GM12878 (cell line): ENCODE data around the gene SPATA1. TPM values are rescaled to one million over a fixed set of nuclear protein-coding genes. Genes with fewer than 3 reads are reported as not detected.
A peak's percentile ranks its signal among the peaks of the same experiment; 100 is the strongest.

Experiments used
- ATAC-seq: fragments of 200-7000 bp; cut with Tn5 transposase; 3 replicates; pipeline ENCODE4 v1.9.1; 2020; ENCODE audit warnings: mild to moderate bottlenecking, moderate library complexity
- BruUV-seq: library from RNA; stranded (reverse); fragments of 400-500 nt; replicated peaks from 2 replicates; lab custom pipeline; 2021; lab: Mats Ljungman, UMichigan
- CTCF ChIA-PET: fragments of 300-600 bp; sonication (Branson Sonifier 250); formaldehyde crosslinking; extraction: SDS; loops from one replicate; lab custom pipeline; 2021; ENCODE audit warnings: inconsistent platforms; lab: Yijun Ruan, JAX
- POLR2A ChIA-PET: fragments of 350-600 bp; formaldehyde crosslinking; extraction: SDS; loops from one replicate; lab custom pipeline; 2021; ENCODE audit warnings: inconsistent platforms; lab: Charles Lee
- RAD21 ChIA-PET: fragments of 300-600 bp; sonication (Branson Sonifier 250); formaldehyde crosslinking; loops from one replicate; lab custom pipeline; 2023; ENCODE audit warnings: antibody characterized with exemption; ENCODE audit not compliant: unreplicated experiment; lab: Charles Lee
- SMC1A ChIA-PET: fragments of 300-600 bp; sonication (Branson Sonifier 250); formaldehyde crosslinking; loops from one replicate; lab custom pipeline; 2023; ENCODE audit not compliant: unreplicated experiment, uncharacterized antibody; lab: Charles Lee
- DNase-seq: peaks from one replicate; pipeline ENCODE4 v3.0.0-alpha.2; 2011; ENCODE audit warnings: low read depth, low spot score
- FAIRE-seq: peaks from 3 replicates; lab custom pipeline; 2011; peaks lifted over from hg19 to GRCh38; lab: Jason Lieb, UNC
- H2AFZ ChIP-seq: 2 replicates; pipeline ENCODE4 v1.6.0; 2011; ENCODE audit warnings: low read depth, low read length, control low read depth; ENCODE audit not compliant: control insufficient read depth
- H3K27ac ChIP-seq: 2 replicates; pipeline ENCODE4 v1.5.1; 2011; ENCODE audit warnings: control low read depth; ENCODE audit not compliant: control insufficient read depth, insufficient read depth
- H3K27me3 ChIP-seq, 2 experiments: replicated peaks in 1 of 2; 2 replicates each; pipeline versions ENCODE4 v1.6.0 to v1.6.1; 2011; ENCODE audit warnings: low read length in 1 of 2; ENCODE audit not compliant: control insufficient read depth in 2 of 2, insufficient read depth in 2 of 2
- H3K36me3 ChIP-seq, 2 experiments: 2 replicates each; pipeline ENCODE4 v1.5.1; 2011; ENCODE audit warnings: low read length in 1 of 2; ENCODE audit not compliant: control insufficient read depth in 2 of 2, insufficient read depth in 2 of 2
- H3K4me1 ChIP-seq: 2 replicates; pipeline ENCODE4 v1.6.1; 2011; ENCODE audit warnings: mild to moderate bottlenecking, low read length, moderate library complexity, mixed read lengths; ENCODE audit not compliant: control insufficient read depth, insufficient read depth
- H3K4me2 ChIP-seq: 2 replicates; pipeline ENCODE4 v1.6.0; 2011; ENCODE audit warnings: control low read depth; ENCODE audit not compliant: control insufficient read depth, insufficient read depth
- H3K4me3 ChIP-seq: fragments of 200-600 bp; sonication (generic); 2 replicates; pipeline ENCODE4 v1.5.1; 2016
- H3K79me2 ChIP-seq: 2 replicates; pipeline ENCODE4 v1.6.0; 2011; ENCODE audit warnings: low read length; ENCODE audit not compliant: control insufficient read depth, insufficient read depth
- H3K9ac ChIP-seq: 2 replicates; pipeline ENCODE4 v1.8.0; 2011; ENCODE audit warnings: low read length, control low read depth, mixed read lengths; ENCODE audit not compliant: control insufficient read depth, insufficient read depth
- H3K9me3 ChIP-seq: replicated peaks from 3 replicates; pipeline ENCODE4 v1.5.1; 2011; ENCODE audit warnings: mild to moderate bottlenecking, low read length; ENCODE audit not compliant: control insufficient read depth, insufficient read depth
- H4K20me1 ChIP-seq: 2 replicates; pipeline ENCODE4 v1.6.0; 2011; ENCODE audit not compliant: control insufficient read depth, insufficient read depth
- BMI1 ChIP-seq: fragments of 450-650 bp; IDR thresholded peaks from 2 replicates; pipeline ENCODE4 v1.6.1; 2016; ENCODE audit warnings: mild to moderate bottlenecking, moderate library complexity, borderline replicate concordance
- CEBPZ ChIP-seq: fragments of 150-350 bp; IDR thresholded peaks from 2 replicates; pipeline ENCODE4 v1.6.1; 2016; ENCODE audit warnings: low read depth, low read length
- CHD1 ChIP-seq: IDR thresholded peaks from 2 replicates; pipeline ENCODE4 v1.6.1; 2012; ENCODE audit warnings: low read depth, low read length, improper control_type of control experiment
- DPF2 ChIP-seq: fragments of 450-650 bp; IDR thresholded peaks from 2 replicates; pipeline ENCODE4 v1.6.1; 2017; ENCODE audit warnings: mild to moderate bottlenecking
- EED ChIP-seq: sonication (generic); IDR thresholded peaks from 2 replicates; pipeline ENCODE4 v1.6.1; 2016; ENCODE audit warnings: antibody characterized with exemption, low read depth
- FOS ChIP-seq: IDR thresholded peaks from 3 replicates; pipeline ENCODE4 v1.6.1; 2011; ENCODE audit warnings: borderline replicate concordance; ENCODE audit not compliant: insufficient read length; ENCODE audit errors: extremely low read depth
- FOXM1 ChIP-seq: IDR thresholded peaks from 2 replicates; pipeline ENCODE4 v1.6.1; 2012; ENCODE audit warnings: low read depth, mild to moderate bottlenecking, inconsistent platforms, low read length, moderate library complexity
- MTA3 ChIP-seq: IDR thresholded peaks from 2 replicates; pipeline ENCODE4 v1.6.1; 2012; ENCODE audit warnings: low read length, inconsistent platforms, borderline replicate concordance
- NFXL1 ChIP-seq: fragments of 450-650 bp; IDR thresholded peaks from 2 replicates; pipeline ENCODE4 v1.6.1; 2017; ENCODE audit warnings: antibody characterized with exemption, mild to moderate bottlenecking, borderline replicate concordance
- NRF1 ChIP-seq: conservative IDR thresholded peaks from 2 replicates; pipeline ENCODE4 v1.6.1; 2011; ENCODE audit warnings: mild to moderate bottlenecking, low read depth, low read length, improper control_type of control experiment
- PAX8 ChIP-seq: fragments of 450-650 bp; IDR thresholded peaks from 2 replicates; pipeline ENCODE4 v1.6.1; 2017; ENCODE audit warnings: mild to moderate bottlenecking, moderate library complexity
- PRDM15 ChIP-seq: fragments of 450-650 bp; formaldehyde crosslinking; IDR thresholded peaks from 2 replicates; pipeline ENCODE4 v1.4.0; 2020; ENCODE audit warnings: mild to moderate bottlenecking, moderate library complexity
- RB1 ChIP-seq: fragments of 450-650 bp; formaldehyde crosslinking; IDR thresholded peaks from 2 replicates; pipeline ENCODE4 v1.6.1; 2017; ENCODE audit warnings: mild to moderate bottlenecking, borderline replicate concordance
- SRF ChIP-seq, 2 experiments: IDR thresholded peaks; 2 replicates each; pipeline ENCODE4 v1.6.1; 2011; ENCODE audit warnings: low read depth in 2 of 2, low read length in 2 of 2, mild to moderate bottlenecking in 1 of 2, moderate library complexity in 1 of 2
- TCF7 ChIP-seq: IDR thresholded peaks from 2 replicates; pipeline ENCODE4 v1.6.1; 2014; ENCODE audit warnings: antibody characterized with exemption, borderline replicate concordance
- WGBS: methylation state at CpG from one replicate; pipeline ENCODE4 v1.1.6; 2016; ENCODE audit warnings: low lambda C conversion rate; ENCODE audit not compliant: insufficient replicate concordance, insufficient coverage; ENCODE audit errors: missing lambda C conversion rate; 5-methylcytosine and 5-hydroxymethylcytosine counted together
- in situ Hi-C: fragments of 300-500 bp; cut with MboI; formaldehyde crosslinking; loops from 9 replicates; pipeline ENCODE4 v1.14.3; 2018; ENCODE audit warnings: mixed read lengths
- intact Hi-C: fragments of 100-400 bp; cut with micrococcal nuclease; formaldehyde crosslinking; loops from one replicate; pipeline ENCODE4 v1.14.2; 2022; ENCODE audit not compliant: unreplicated experiment
- polyA plus RNA-seq, 11 experiments: library from polyadenylated mRNA; depleted of rRNA in 4 of 11; unstranded in 6 of 11; stranded (reverse) in 5 of 11; fragments of >200 nt; fragmentation: Nextera tagmentation in 4 of 11; fragmentation: Illumina TruSeq in 1 of 11; extraction: Ambion mirVana in 4 of 11; extraction: Trizol in 1 of 11; gene quantifications; 1 replicate in 1 of 11; 2 replicates in 10 of 11; pipeline versions ENCODE4 v1.2.1 to v1.2.3, GENCODE V29; 2011 to 2016; ENCODE audit warnings: inconsistent platforms in 2 of 11, missing spikeins in 2 of 11, low read depth in 1 of 11
- total RNA-seq, 4 experiments: library from RNA; depleted of rRNA in 3 of 4; stranded (reverse); fragments of >200 nt in 3 of 4; fragmentation: Illumina TruSeq in 1 of 4; extraction: Trizol in 1 of 4; gene quantifications; 2 replicates each; pipeline versions ENCODE4 v1.2.1 to v1.2.3, GENCODE V29; 2013 to 2021

SPATA1 gene
- total and polyA plus RNA-seq, 10 of the 15 experiments (the other 5 are each of a cell fraction or from before 2014, with no cell fraction given): 0.74 to 2.4 (median 1.9) TPM

GRCh38 chr1:84611091-84611490 lies 104.9 kb downstream of the SPATA1 start:
- H3K9me3 ChIP-seq: peaks cover 20% of the 10 kb centered on the region
- ChIA-PET CTCF (interaction anchor here (2.2 kb wide), 1 partner anchor 168 kb away, joined by 5 read pairs; no protein-coding TSS in a partner anchor), POLR2A (no interaction called here), SMC1A (no interaction called here), RAD21 (interaction anchor here (1.4 to 1.5 kb wide), 2 partner anchors 168 to 177 kb away, joined by 3 to 4 read pairs; no protein-coding TSS in a partner anchor)
- H3K79me2 ChIP-seq: no peaks in the 10 kb centered on the region
- no peak overlapping the region for H3K4me2 ChIP-seq
- H3K27me3 ChIP-seq: no peaks in the 10 kb centered on the region
- H3K36me3 ChIP-seq: no peaks in the 10 kb centered on the region
- no peak for DNase-seq
- peak overlapping the region; percentile 39; the same call in 1 of the 2 replicates for H2AFZ ChIP-seq
- no peak for FAIRE-seq
- H3K27ac ChIP-seq: peak overlapping the region; percentile 52
- H3K4me3 ChIP-seq: no peak overlapping the region
- intact Hi-C loops (no loop called here), in situ Hi-C loops (no loop called here)
- ATAC-seq: no peak
- BruUV-seq: no TSS peak
- no peak overlapping the region for H3K9ac ChIP-seq
- no peaks in the 10 kb centered on the region for H4K20me1 ChIP-seq
- 100% methylated on average over 1 of the region's 1 CpG for WGBS
- H3K4me1 ChIP-seq: no peaks in the 10 kb centered on the region
- no peak for TF ChIP-seq BMI1
- no peak for TF ChIP-seq CHD1
- TF ChIP-seq PRDM15: no peak
- TF ChIP-seq EED: no peak
- TF ChIP-seq SRF (IDR thresholded peaks at IDR 0.05; ENCODE audit: low read depth in 2 of 2, low read length in 2 of 2): no peak
- TF ChIP-seq RB1: no peak
- no peak for TF ChIP-seq TCF7
- no peak for TF ChIP-seq DPF2
- TF ChIP-seq PAX8: no peak
- TF ChIP-seq NFXL1: no peak
- no peak for TF ChIP-seq NRF1
- no peak for TF ChIP-seq CEBPZ
- no peak for TF ChIP-seq MTA3
- no peak for TF ChIP-seq FOS
- no peak for TF ChIP-seq FOXM1
